A673 (cell line): ENCODE measurements around the gene ZNF385B. TPM values are rescaled to one million over a fixed set of nuclear protein-coding genes. Genes with fewer than 3 reads are reported as not detected.

Experiments
- BruUV-seq: library from RNA; stranded (reverse); fragments of 400-500 nt; replicated peaks from 2 replicates; lab custom pipeline; 2021; lab: Mats Ljungman, UMichigan
- CTCF ChIA-PET: fragments of 300-600 bp; sonication (Branson Sonifier 250); formaldehyde crosslinking; loops from one replicate; lab custom pipeline; 2022; ENCODE audit warnings: antibody characterized with exemption; lab: Charles Lee
- POLR2A ChIA-PET: fragments of 300-600 bp; sonication (Branson Sonifier 250); formaldehyde crosslinking; loops from one replicate; lab custom pipeline; 2022; ENCODE audit warnings: antibody characterized with exemption; ENCODE audit not compliant: low non-redundant PET; lab: Charles Lee
- DNase-seq: peaks from one replicate; pipeline ENCODE4 v3.0.0-alpha.2; 2015; ENCODE audit warnings: low spot score
- H3K27ac ChIP-seq: fragments of 200-600 bp; sonication (generic); 2 replicates; pipeline ENCODE4 v1.5.1; 2016; ENCODE audit warnings: mixed run types, low read depth, mild to moderate bottlenecking, mixed read lengths, antibody characterized with exemption, low read length; ENCODE audit not compliant: poor library complexity, severe bottlenecking
- H3K27me3 ChIP-seq: fragments of 200-600 bp; sonication (generic); replicated peaks from 2 replicates; pipeline ENCODE4 v1.6.1; 2017; ENCODE audit warnings: mixed run types, low read depth, mild to moderate bottlenecking, mixed read lengths, antibody characterized with exemption, low read length; ENCODE audit not compliant: insufficient read depth, poor library complexity
- H3K36me3 ChIP-seq: fragments of 200-600 bp; sonication (generic); 2 replicates; pipeline ENCODE4 v1.6.1; 2016; ENCODE audit warnings: mixed run types, mild to moderate bottlenecking, mixed read lengths, antibody characterized with exemption, low read length; ENCODE audit not compliant: insufficient read depth, poor library complexity, severe bottlenecking
- H3K4me1 ChIP-seq: fragments of 200-600 bp; sonication (generic); 2 replicates; pipeline ENCODE4 v1.6.1; 2017; ENCODE audit warnings: mixed run types, mild to moderate bottlenecking, mixed read lengths, antibody characterized with exemption, low read length; ENCODE audit not compliant: insufficient read depth, poor library complexity, severe bottlenecking
- H3K4me3 ChIP-seq: fragments of 200-600 bp; sonication (generic); 2 replicates; pipeline ENCODE4 v1.5.1; 2016; ENCODE audit warnings: low read depth, mixed run types, mild to moderate bottlenecking, mixed read lengths, low read length; ENCODE audit not compliant: poor library complexity, severe bottlenecking
- H3K9me3 ChIP-seq: fragments of 200-600 bp; sonication (generic); 2 replicates; pipeline ENCODE4 v1.6.1; 2016; ENCODE audit warnings: mixed run types, low read depth, mild to moderate bottlenecking, mixed read lengths, antibody characterized with exemption, low read length; ENCODE audit not compliant: poor library complexity, severe bottlenecking
- CTCF ChIP-seq: fragments of 300-800, 200-600 bp; sonication (generic); conservative IDR thresholded peaks from 2 replicates; pipeline ENCODE4 v1.5.1; 2017; ENCODE audit warnings: low read depth, mild to moderate bottlenecking, antibody characterized with exemption, low read length, moderate library complexity, mixed read lengths
- EZH2 ChIP-seq: fragments of 200-600 bp; sonication (generic); IDR thresholded peaks from 2 replicates; pipeline ENCODE4 v1.6.1; 2017; ENCODE audit warnings: borderline replicate concordance, low read depth, mild to moderate bottlenecking, mixed read lengths, antibody characterized with exemption, low read length; ENCODE audit not compliant: poor library complexity, severe bottlenecking
- intact Hi-C: fragments of 100-400 bp; cut with micrococcal nuclease; formaldehyde crosslinking; loops from one replicate; pipeline ENCODE4 v1.10.0; 2022; ENCODE audit not compliant: unreplicated experiment
- total RNA-seq: library from RNA; stranded (reverse); gene quantifications from 2 replicates; pipeline ENCODE4 v1.2.3, GENCODE V29; 2021

The ZNF385B gene
- total RNA-seq, 1 experiment from 2014 or later: not detected

DNA sequence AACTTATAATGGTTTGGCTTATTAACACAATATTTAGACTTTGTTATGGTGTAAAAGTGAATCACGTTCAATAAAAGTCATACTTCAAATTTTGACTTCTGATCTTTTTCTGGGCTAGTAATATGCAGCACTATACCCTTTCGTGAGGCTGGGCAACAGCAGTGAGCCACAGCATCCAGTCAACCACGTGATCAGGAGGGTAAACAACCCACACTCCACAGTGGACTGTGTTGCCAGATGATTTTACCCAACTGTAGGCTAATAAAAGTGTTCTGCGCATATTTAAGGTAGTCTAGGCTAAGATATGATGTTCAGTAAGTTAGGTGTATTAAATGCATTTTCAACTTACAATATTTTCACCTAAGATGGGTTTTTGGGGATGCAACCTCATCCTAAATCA, 148.6 kb downstream of the ZNF385B start:
- Histone ChIP-seq H3K36me3 (no peaks in the 10 kb centered on the region), H3K27ac (no peak overlapping the region), H3K9me3 (no peaks in the 10 kb centered on the region), H3K27me3 (no peaks in the 10 kb centered on the region), H3K4me3 (no peak overlapping the region), H3K4me1 (no peaks in the 10 kb centered on the region)
- no peak for DNase-seq
- POLR2A ChIA-PET: no interaction called here
- intact Hi-C loops: no loop called here
- no TSS peak for BruUV-seq
- TF ChIP-seq EZH2: no peak
- no peak for TF ChIP-seq CTCF
- CTCF ChIA-PET: no interaction called here

DNA sequence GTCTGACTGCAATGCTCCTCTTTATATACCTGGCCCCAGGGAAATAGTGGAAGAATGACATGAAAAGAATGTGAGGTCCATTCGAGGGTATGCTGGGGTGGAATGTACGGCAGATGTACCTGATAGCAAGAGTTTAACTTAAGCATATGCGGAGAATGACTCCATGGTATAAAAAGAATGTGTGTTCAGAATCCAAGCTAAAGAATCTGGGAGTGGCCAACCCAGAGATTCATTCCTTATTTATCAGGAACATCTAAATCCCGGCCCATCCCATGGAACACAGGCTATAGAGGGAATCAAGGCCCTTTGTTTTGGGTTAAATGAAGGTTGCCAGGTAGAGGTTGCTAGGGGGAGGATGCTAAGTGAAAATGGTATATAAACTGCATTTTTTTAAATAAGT, 150.0 kb downstream of the ZNF385B start:
- no TSS peak for BruUV-seq
- no peaks in the 10 kb centered on the region for H3K9me3 ChIP-seq

GRCh38 chr2:179703702-179704101, 157.7 kb downstream of the ZNF385B start:
- H3K9me3 ChIP-seq: no peaks in the 10 kb centered on the region
- no peak overlapping the region for H3K4me3 ChIP-seq
- DNase-seq: no peak
- CTCF ChIA-PET: no interaction called here
- POLR2A ChIA-PET: no interaction called here
- BruUV-seq: no TSS peak
- no peaks in the 10 kb centered on the region for H3K27me3 ChIP-seq
- intact Hi-C loops: no loop called here
- H3K27ac ChIP-seq: no peak overlapping the region
- no peaks in the 10 kb centered on the region for H3K36me3 ChIP-seq
- no peak for TF ChIP-seq EZH2
- TF ChIP-seq CTCF: no peak
- H3K4me1 ChIP-seq: no peaks in the 10 kb centered on the region

More for the DNA sequence above, 150.0 kb downstream of the ZNF385B start:
- intact Hi-C loops: no loop called here
- Histone ChIP-seq H3K4me1 (no peaks in the 10 kb centered on the region), H3K27ac (no peak overlapping the region), H3K4me3 (no peak overlapping the region), H3K36me3 (no peaks in the 10 kb centered on the region), H3K27me3 (no peaks in the 10 kb centered on the region)
- TF ChIP-seq EZH2 (no peak), CTCF (no peak)
- ChIA-PET CTCF (no interaction called here), POLR2A (no interaction called here)
- DNase-seq: no peak
